Hepatocyte (in vitro differentiated cells): ENCODE results near the gene SLC5A1. TPM values are rescaled to one million over a fixed set of nuclear protein-coding genes. Genes with fewer than 3 reads are reported as not detected.

Experiments used
- DNase-seq: peaks from one replicate; pipeline ENCODE4 v3.0.0-alpha.2; 2016; ENCODE audit warnings: low spot score
- H2AFZ ChIP-seq: fragments of 200-600 bp; sonication (generic); 2 replicates; pipeline ENCODE4 v1.6.0; 2016; ENCODE audit warnings: antibody characterized with exemption, mild to moderate bottlenecking
- H3K27ac ChIP-seq: fragments of 200-600 bp; sonication (generic); 2 replicates; pipeline ENCODE4 v1.5.1; 2016; ENCODE audit warnings: mild to moderate bottlenecking
- H3K27me3 ChIP-seq: fragments of 200-600 bp; sonication (generic); 2 replicates; pipeline ENCODE4 v1.6.1; 2016
- H3K36me3 ChIP-seq: fragments of 200-600 bp; sonication (generic); replicated peaks from 2 replicates; pipeline ENCODE4 v1.5.1; 2016; ENCODE audit warnings: low read depth; ENCODE audit not compliant: insufficient read depth
- H3K4me1 ChIP-seq: fragments of 200-600 bp; sonication (generic); 2 replicates; pipeline ENCODE4 v1.5.1; 2016; ENCODE audit warnings: mild to moderate bottlenecking, moderate library complexity; ENCODE audit not compliant: insufficient read depth
- H3K4me2 ChIP-seq: fragments of 200-600 bp; sonication (generic); 2 replicates; pipeline ENCODE4 v1.6.0; 2016
- H3K4me3 ChIP-seq: fragments of 200-600 bp; sonication (generic); 2 replicates; pipeline ENCODE4 v1.5.1; 2016; ENCODE audit warnings: mild to moderate bottlenecking
- H3K79me2 ChIP-seq: fragments of 200-600 bp; sonication (generic); 2 replicates; pipeline ENCODE4 v1.6.0; 2017; ENCODE audit warnings: mild to moderate bottlenecking
- H3K9me2 ChIP-seq: fragments of 200-600 bp; sonication (generic); replicated peaks from 2 replicates; pipeline ENCODE4 v1.6.0; 2017; ENCODE audit warnings: mild to moderate bottlenecking; ENCODE audit not compliant: insufficient read depth
- H3K9me3 ChIP-seq: fragments of 200-600 bp; sonication (generic); 2 replicates; pipeline ENCODE4 v1.5.1; 2016; ENCODE audit warnings: low read depth, mild to moderate bottlenecking
- H4K20me1 ChIP-seq: fragments of 200-600 bp; sonication (generic); 2 replicates; pipeline ENCODE4 v1.6.0; 2016; ENCODE audit warnings: mild to moderate bottlenecking; ENCODE audit not compliant: insufficient read depth, poor library complexity, severe bottlenecking
- CTCF ChIP-seq: fragments of 200-600 bp; sonication (generic); IDR thresholded peaks from 2 replicates; pipeline ENCODE4 v1.5.1; 2016; ENCODE audit warnings: antibody characterized with exemption, mild to moderate bottlenecking; ENCODE audit not compliant: poor library complexity
- EZH2 ChIP-seq: fragments of 200-600 bp; sonication (generic); IDR thresholded peaks from 2 replicates; pipeline ENCODE4 v1.6.1; 2016; ENCODE audit warnings: antibody characterized with exemption, mild to moderate bottlenecking, borderline replicate concordance
- EZH2phosphoT487 ChIP-seq: fragments of 200-600 bp; sonication (generic); IDR thresholded peaks from one replicate; pipeline ENCODE4 v1.6.1; 2018; ENCODE audit warnings: antibody characterized with exemption, mild to moderate bottlenecking, low read depth, moderate library complexity; ENCODE audit not compliant: unreplicated experiment, severe bottlenecking
- WGBS: methylation state at CpG from one replicate; pipeline ENCODE4 v1.1.6; 2016; ENCODE audit warnings: low lambda C conversion rate; ENCODE audit errors: missing lambda C conversion rate; 5-methylcytosine and 5-hydroxymethylcytosine counted together
- polyA plus RNA-seq: library from polyadenylated mRNA; unstranded; fragments of >200 nt; fragmentation: Nextera tagmentation; extraction: Ambion mirVana; gene quantifications from 2 replicates; pipeline ENCODE4 v1.2.1, GENCODE V29; 2016
- total RNA-seq: library from RNA; depleted of rRNA; stranded (reverse); fragments of >200 nt; gene quantifications from 2 replicates; pipeline ENCODE4 v1.2.3, GENCODE V29; 2014

Gene SLC5A1
- total and polyA plus RNA-seq, 2 experiments from 2014 or later: 3.0 to 7.3 TPM

- Histone ChIP-seq H2AFZ (no peak overlapping the region), H3K36me3 (no peaks in the 10 kb centered on the region), H4K20me1 (no peaks in the 10 kb centered on the region), H3K4me2 (no peak overlapping the region), H3K79me2 (no peaks in the 10 kb centered on the region), H3K27ac (no peak overlapping the region), H3K4me3 (no peak overlapping the region), H3K9me3 (no peaks in the 10 kb centered on the region), H3K4me1 (no peaks in the 10 kb centered on the region), H3K9me2 (no peaks in the 10 kb centered on the region), H3K27me3 (no peaks in the 10 kb centered on the region)
- TF ChIP-seq EZH2 (no peak), CTCF (no peak), EZH2phosphoT487 (no peak)
- WGBS: 76% methylated on average over 6 of the region's 6 CpGs
- DNase-seq: no peak
These were observed 5.8 kb upstream of the SLC5A1 start for GRCh38 chr22:32037236-32037635.

GRCh38 chr22:32040324-32040904 lies 2.6 kb upstream of the SLC5A1 start:
- no peak for TF ChIP-seq EZH2
- no peak for TF ChIP-seq EZH2phosphoT487
- Histone ChIP-seq H3K79me2 (no peaks in the 10 kb centered on the region), H3K9me2 (no peaks in the 10 kb centered on the region), H4K20me1 (no peaks in the 10 kb centered on the region), H3K4me2 (no peak overlapping the region), H3K27me3 (no peaks in the 10 kb centered on the region), H3K4me3 (no peak overlapping the region), H3K9me3 (no peaks in the 10 kb centered on the region), H2AFZ (no peak overlapping the region), H3K36me3 (no peaks in the 10 kb centered on the region), H3K27ac (no peak overlapping the region), H3K4me1 (no peaks in the 10 kb centered on the region)
- 35% methylated on average over 3 of the region's 3 CpGs for WGBS
- DNase-seq: no peak

- H2AFZ ChIP-seq: no peak overlapping the region
- no peak for DNase-seq
- no peaks in the 10 kb centered on the region for H3K9me3 ChIP-seq
- no peaks in the 10 kb centered on the region for H3K4me1 ChIP-seq
- WGBS: 82% methylated on average over 9 of the region's 9 CpGs
- H3K27ac ChIP-seq: no peak overlapping the region
- no peak overlapping the region for H3K4me3 ChIP-seq
- no peaks in the 10 kb centered on the region for H3K9me2 ChIP-seq
- no peaks in the 10 kb centered on the region for H4K20me1 ChIP-seq
- H3K36me3 ChIP-seq: no peaks in the 10 kb centered on the region
- no peak for TF ChIP-seq EZH2
- no peak for TF ChIP-seq CTCF
- no peak for TF ChIP-seq EZH2phosphoT487
- H3K4me2 ChIP-seq: no peak overlapping the region
- H3K27me3 ChIP-seq: no peaks in the 10 kb centered on the region
- no peaks in the 10 kb centered on the region for H3K79me2 ChIP-seq
These were observed 330 bp downstream of the SLC5A1 start for GRCh38 chr22:32043391-32043790.

GRCh38 chr22:32044477-32044876 lies 1.4 kb downstream of the SLC5A1 start:
- H4K20me1 ChIP-seq: no peaks in the 10 kb centered on the region
- H3K4me3 ChIP-seq: no peak overlapping the region

More at GRCh38 chr22:32044477-32044876, 1.4 kb downstream of the SLC5A1 start:
- DNase-seq: no peak
- Histone ChIP-seq H3K27me3 (no peaks in the 10 kb centered on the region), H3K4me1 (no peaks in the 10 kb centered on the region), H3K27ac (no peak overlapping the region), H2AFZ (no peak overlapping the region), H3K79me2 (no peaks in the 10 kb centered on the region), H3K36me3 (no peaks in the 10 kb centered on the region), H3K9me3 (no peaks in the 10 kb centered on the region), H3K4me2 (no peak overlapping the region), H3K9me2 (no peaks in the 10 kb centered on the region)
- TF ChIP-seq EZH2phosphoT487: no peak
- no peak for TF ChIP-seq CTCF
- TF ChIP-seq EZH2: no peak
- WGBS: 56% methylated on average over 1 of the region's 1 CpG
